Measurements from ENCODE around the gene AP2A1.

The AP2A1 gene

DNA sequence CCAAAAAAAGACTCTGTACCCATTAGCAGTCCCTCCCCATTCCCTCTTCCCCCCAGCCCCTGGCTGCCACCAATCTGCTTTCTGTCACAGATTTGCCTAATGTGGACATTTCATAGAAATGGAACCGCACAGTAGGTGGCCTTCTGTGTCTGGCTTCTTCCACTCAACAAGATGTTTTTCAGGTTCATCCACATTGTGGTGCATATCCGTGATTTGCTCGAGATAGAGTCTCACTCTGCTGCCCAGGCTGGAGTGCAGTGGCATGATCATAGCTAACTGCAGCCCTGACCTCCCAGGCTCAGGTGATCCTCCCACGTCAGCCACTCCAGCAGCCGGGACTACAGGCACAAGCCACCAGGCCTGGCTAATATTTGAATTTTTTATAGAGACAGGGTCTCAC is 20.9 kb downstream of the AP2A1 start:
- Histone ChIP-seq H2BK15ac (ENCODE audit: low read depth, poor library complexity, severe bottlenecking) (no peak overlapping the region), H3K4ac (ENCODE audit: low read depth in 1 of 2, low read length in 2 of 2) (no peak overlapping the region), H2AK5ac (ENCODE audit: low read length, severe bottlenecking) (no peak overlapping the region), H3K4me3 (ENCODE audit: insufficient read depth in 1 of 2, low read depth in 1 of 2, low read length in 2 of 2) (no peak overlapping the region), H3K4me2 (ENCODE audit: low read length, poor library complexity, severe bottlenecking) (no peak overlapping the region), H3K18ac (ENCODE audit: low read depth in 1 of 2, low read length in 2 of 2) (no peak overlapping the region), H3K9me3 (ENCODE audit: control insufficient read depth, low read length) (no peaks in the 10 kb centered on the region), H3K27ac (ENCODE audit: low read length, poor library complexity, severe bottlenecking) (no peak overlapping the region), H3K9ac (ENCODE audit: low read length) (no peak overlapping the region), H4K91ac (ENCODE audit: low read length) (no peak overlapping the region), H3K14ac (ENCODE audit: low read length in 2 of 2) (no peak overlapping the region), H3K79me1 (replicated peaks; ENCODE audit: low read length, poor library complexity, severe bottlenecking) (peaks cover 38% of the 10 kb centered on the region), H2BK5ac (ENCODE audit: low read depth, low read length, poor library complexity, severe bottlenecking) (no peak overlapping the region), H2BK120ac (ENCODE audit: low read depth, low read length) (no peak overlapping the region), H3K27me3 (ENCODE audit: control insufficient read depth in 1 of 2, insufficient read depth in 1 of 2, low read length in 2 of 2) (no peaks in the 10 kb centered on the region), H3K36me3 (ENCODE audit: control insufficient read depth in 1 of 2, insufficient read depth in 2 of 2, low read depth in 1 of 2, low read length in 2 of 2) (peaks cover 70 to 81% of the 10 kb centered on the region in 2 experiments), H2AFZ (ENCODE audit: low read depth, low read length) (no peak overlapping the region), H3K4me1 (ENCODE audit: control insufficient read depth, insufficient read depth, low read depth, low read length) (peaks cover 15% of the 10 kb centered on the region), H3K23ac (ENCODE audit: low read length in 2 of 2) (no peak overlapping the region), H4K8ac (ENCODE audit: low read length) (no peak overlapping the region), H2BK12ac (ENCODE audit: low read length in 2 of 2) (no peak overlapping the region)
- 99% methylated on average over 5 of the region's 5 CpGs for WGBS
- no peak for DNase-seq

DNA sequence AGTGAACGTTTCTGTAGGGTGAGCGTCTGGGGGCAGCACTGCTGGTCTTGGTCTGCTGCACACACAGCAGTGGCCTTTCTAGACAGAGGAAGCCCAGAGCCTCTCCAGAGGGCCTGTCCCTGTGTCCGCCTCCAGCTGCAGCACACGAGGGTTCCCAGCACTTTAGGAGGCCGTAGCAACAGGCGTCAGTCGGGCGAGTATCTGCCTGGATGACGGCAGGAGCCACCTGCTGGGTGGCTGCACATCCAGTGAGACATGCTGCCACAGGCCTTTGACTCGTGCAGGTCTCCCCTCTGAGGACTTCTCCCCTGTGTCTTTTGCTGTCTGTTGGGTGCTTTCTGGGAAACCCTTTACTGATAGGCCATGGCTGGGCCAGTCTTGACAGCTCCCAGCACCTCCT is 22.1 kb downstream of the AP2A1 start:
- Histone ChIP-seq H2BK15ac (ENCODE audit: low read depth, poor library complexity, severe bottlenecking) (no peak overlapping the region), H2BK5ac (ENCODE audit: low read depth, low read length, poor library complexity, severe bottlenecking) (no peak overlapping the region), H3K4me2 (ENCODE audit: low read length, poor library complexity, severe bottlenecking) (no peak overlapping the region), H3K23ac (ENCODE audit: low read length in 2 of 2) (no peak overlapping the region), H2AFZ (ENCODE audit: low read depth, low read length) (no peak overlapping the region), H4K8ac (ENCODE audit: low read length) (no peak overlapping the region), H3K4ac (ENCODE audit: low read depth in 1 of 2, low read length in 2 of 2) (no peak overlapping the region), H3K18ac (ENCODE audit: low read depth in 1 of 2, low read length in 2 of 2) (no peak overlapping the region), H3K79me1 (replicated peaks; ENCODE audit: low read length, poor library complexity, severe bottlenecking) (peaks cover 32% of the 10 kb centered on the region), H3K4me3 (ENCODE audit: insufficient read depth in 1 of 2, low read depth in 1 of 2, low read length in 2 of 2) (no peak overlapping the region), H4K91ac (ENCODE audit: low read length) (no peak overlapping the region), H3K9me3 (ENCODE audit: control insufficient read depth, low read length) (no peaks in the 10 kb centered on the region), H2BK12ac (ENCODE audit: low read length in 2 of 2) (peak overlapping the region in 1 of 2 experiments; percentile 16), H2BK120ac (ENCODE audit: low read depth, low read length) (no peak overlapping the region), H2AK5ac (ENCODE audit: low read length, severe bottlenecking) (no peak overlapping the region), H3K14ac (ENCODE audit: low read length in 2 of 2) (no peak overlapping the region), H3K9ac (ENCODE audit: low read length) (no peak overlapping the region), H3K36me3 (ENCODE audit: control insufficient read depth in 1 of 2, insufficient read depth in 2 of 2, low read depth in 1 of 2, low read length in 2 of 2) (peaks cover 68 to 79% of the 10 kb centered on the region in 2 experiments), H3K27me3 (ENCODE audit: control insufficient read depth in 1 of 2, insufficient read depth in 1 of 2, low read length in 2 of 2) (no peaks in the 10 kb centered on the region), H3K27ac (ENCODE audit: low read length, poor library complexity, severe bottlenecking) (no peak overlapping the region), H3K4me1 (ENCODE audit: control insufficient read depth, insufficient read depth, low read depth, low read length) (peaks cover 17% of the 10 kb centered on the region)
- DNase-seq = no peak
- 85% methylated on average over 10 of the region's 10 CpGs for WGBS

DNA sequence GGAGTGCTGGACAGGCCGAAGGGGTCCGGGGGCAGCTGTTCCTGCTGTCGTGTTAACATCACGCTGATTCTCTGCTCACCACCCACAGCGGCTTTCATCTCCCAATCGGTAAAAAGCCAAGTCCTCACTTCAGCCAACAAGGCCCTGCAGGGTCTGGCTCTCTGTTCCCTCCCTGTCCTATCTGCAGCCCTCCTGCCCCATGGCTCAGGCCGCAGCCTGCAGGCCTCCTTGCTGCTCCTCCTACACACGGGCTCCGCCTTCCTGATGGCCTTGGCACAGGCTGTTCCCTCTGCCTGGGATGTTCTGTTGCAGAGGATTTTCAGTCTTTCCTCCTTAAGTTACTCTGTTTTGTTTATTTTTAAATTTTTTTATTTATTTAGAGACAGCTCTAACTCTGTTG is 24.1 kb downstream of the AP2A1 start:
- no peak overlapping the region for H3K14ac ChIP-seq (ENCODE audit: low read length in 2 of 2)
- H2BK120ac ChIP-seq (ENCODE audit: low read depth, low read length) = no peak overlapping the region
- H4K91ac ChIP-seq (ENCODE audit: low read length) = no peak overlapping the region
- no peaks in the 10 kb centered on the region for H3K27me3 ChIP-seq (ENCODE audit: control insufficient read depth in 1 of 2, insufficient read depth in 1 of 2, low read length in 2 of 2)
- no peaks in the 10 kb centered on the region for H3K9me3 ChIP-seq (ENCODE audit: control insufficient read depth, low read length)
- H3K18ac ChIP-seq (ENCODE audit: low read depth in 1 of 2, low read length in 2 of 2) = no peak overlapping the region
- H3K4me1 ChIP-seq (ENCODE audit: control insufficient read depth, insufficient read depth, low read depth, low read length) = peaks cover 17% of the 10 kb centered on the region
- H4K8ac ChIP-seq (ENCODE audit: low read length) = no peak overlapping the region
- DNase-seq = no peak
- no peak overlapping the region for H2BK15ac ChIP-seq (ENCODE audit: low read depth, poor library complexity, severe bottlenecking)
- no peak overlapping the region for H3K4me2 ChIP-seq (ENCODE audit: low read length, poor library complexity, severe bottlenecking)
- peaks cover 69 to 84% of the 10 kb centered on the region in 2 experiments for H3K36me3 ChIP-seq (ENCODE audit: control insufficient read depth in 1 of 2, insufficient read depth in 2 of 2, low read depth in 1 of 2, low read length in 2 of 2)
- H3K4ac ChIP-seq (ENCODE audit: low read depth in 1 of 2, low read length in 2 of 2) = no peak overlapping the region
- no peak overlapping the region for H3K4me3 ChIP-seq (ENCODE audit: insufficient read depth in 1 of 2, low read depth in 1 of 2, low read length in 2 of 2)
- H2AK5ac ChIP-seq (ENCODE audit: low read length, severe bottlenecking) = no peak overlapping the region
- no peak overlapping the region for H3K23ac ChIP-seq (ENCODE audit: low read length in 2 of 2)
- H2AFZ ChIP-seq (ENCODE audit: low read depth, low read length) = no peak overlapping the region
- H3K27ac ChIP-seq (ENCODE audit: low read length, poor library complexity, severe bottlenecking) = no peak overlapping the region
- WGBS = 89% methylated on average over 7 of the region's 9 CpGs
- H3K9ac ChIP-seq (ENCODE audit: low read length) = peak overlapping the region; percentile 61
- H2BK5ac ChIP-seq (ENCODE audit: low read depth, low read length, poor library complexity, severe bottlenecking) = no peak overlapping the region
- H3K79me1 ChIP-seq (replicated peaks; ENCODE audit: low read length, poor library complexity, severe bottlenecking) = peaks cover 28% of the 10 kb centered on the region
- no peak overlapping the region for H2BK12ac ChIP-seq (ENCODE audit: low read length in 2 of 2)

DNA sequence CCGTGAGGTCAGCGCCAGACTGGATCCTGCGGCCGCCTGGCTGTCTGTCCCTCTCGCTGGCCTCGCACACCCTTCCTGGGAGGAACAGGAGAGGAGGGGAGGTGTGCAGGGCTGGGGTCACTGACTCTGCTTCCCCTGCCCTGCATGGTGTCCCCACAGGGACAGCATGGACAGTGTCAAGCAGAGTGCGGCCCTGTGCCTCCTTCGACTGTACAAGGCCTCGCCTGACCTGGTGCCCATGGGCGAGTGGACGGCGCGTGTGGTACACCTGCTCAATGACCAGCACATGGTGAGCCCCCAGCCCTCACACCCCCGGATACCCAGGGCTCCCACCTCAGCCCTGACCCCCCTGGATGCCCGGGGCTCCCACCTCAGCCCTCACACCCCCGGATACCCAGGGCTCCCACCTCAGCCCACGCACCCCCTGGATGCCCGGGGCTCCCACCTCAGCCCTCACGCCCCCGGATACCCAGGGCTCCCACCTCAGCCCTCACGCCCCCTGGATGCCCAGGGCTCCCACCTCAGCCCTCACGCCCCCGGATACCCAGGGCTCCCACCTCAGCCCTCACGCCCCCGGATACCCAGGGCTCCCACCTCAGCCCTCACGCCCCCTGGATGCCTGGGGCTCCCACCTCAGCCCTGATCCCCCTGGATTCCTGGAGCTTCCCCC is 25.1 kb downstream of the AP2A1 start:
- Histone ChIP-seq H3K36me3 (ENCODE audit: control insufficient read depth in 1 of 2, insufficient read depth in 2 of 2, low read depth in 1 of 2, low read length in 2 of 2) (peaks cover 76 to 84% of the 10 kb centered on the region in 2 experiments), H3K27me3 (ENCODE audit: control insufficient read depth in 1 of 2, insufficient read depth in 1 of 2, low read length in 2 of 2) (no peaks in the 10 kb centered on the region), H2AFZ (ENCODE audit: low read depth, low read length) (no peak overlapping the region), H3K4me3 (ENCODE audit: insufficient read depth in 1 of 2, low read depth in 1 of 2, low read length in 2 of 2) (no peak overlapping the region), H3K4me2 (ENCODE audit: low read length, poor library complexity, severe bottlenecking) (no peak overlapping the region), H2BK5ac (ENCODE audit: low read depth, low read length, poor library complexity, severe bottlenecking) (no peak overlapping the region), H2BK120ac (ENCODE audit: low read depth, low read length) (no peak overlapping the region), H3K79me1 (replicated peaks; ENCODE audit: low read length, poor library complexity, severe bottlenecking) (peaks cover 24% of the 10 kb centered on the region), H4K91ac (ENCODE audit: low read length) (no peak overlapping the region), H3K14ac (ENCODE audit: low read length in 2 of 2) (no peak overlapping the region), H3K23ac (ENCODE audit: low read length in 2 of 2) (no peak overlapping the region), H2BK12ac (ENCODE audit: low read length in 2 of 2) (no peak overlapping the region), H2BK15ac (ENCODE audit: low read depth, poor library complexity, severe bottlenecking) (no peak overlapping the region), H2AK5ac (ENCODE audit: low read length, severe bottlenecking) (no peak overlapping the region), H3K27ac (ENCODE audit: low read length, poor library complexity, severe bottlenecking) (no peak overlapping the region), H3K9me3 (ENCODE audit: control insufficient read depth, low read length) (no peaks in the 10 kb centered on the region), H3K4ac (ENCODE audit: low read depth in 1 of 2, low read length in 2 of 2) (no peak overlapping the region), H3K4me1 (ENCODE audit: control insufficient read depth, insufficient read depth, low read depth, low read length) (peaks cover 12% of the 10 kb centered on the region), H3K18ac (ENCODE audit: low read depth in 1 of 2, low read length in 2 of 2) (no peak overlapping the region), H4K8ac (ENCODE audit: low read length) (no peak overlapping the region), H3K9ac (ENCODE audit: low read length) (no peak overlapping the region)
- 96% methylated on average over 26 of the region's 26 CpGs for WGBS
- no peak for DNase-seq

Data from mesenchymal stem cell (in vitro differentiated cells and primary cell).